ENCODE results near the gene USP11. TPM values are rescaled to one million over a fixed set of nuclear protein-coding genes. Genes with fewer than 3 reads are reported as not detected.

Gene USP11
- total RNA-seq, 1 experiment from 2014 or later: 62.0 TPM

- H3K79me2 ChIP-seq (ENCODE audit: insufficient read depth, low read length): peaks cover 65% of the 10 kb centered on the region
- ChIA-PET RAD21 (ENCODE audit: low non-redundant PET in 1 of 2, low total read pairs in 2 of 2, uncharacterized antibody in 2 of 2, unreplicated experiment in 2 of 2) (no interaction called here), CTCF (interaction anchor here (1.3 kb wide), 1 partner anchor 330 kb away, joined by 4 read pairs; no protein-coding TSS in a partner anchor), POLR2A (no interaction called here)
- ATAC-seq: peak; percentile 70
- H3K36me3 ChIP-seq (ENCODE audit: control insufficient read depth in 1 of 2, insufficient read depth in 2 of 2, low read length in 2 of 2): peaks cover 0 to 7% of the 10 kb centered on the region in 2 experiments; a peak in 2 of 4 replicates
- TF ChIP-seq CTCF (IDR thresholded peaks at IDR 0.05 in 2 of 3, conservative IDR thresholded peaks at IDR 0.05 in 1 of 3; ENCODE audit: borderline replicate concordance in 1 of 3, insufficient read depth in 1 of 3, low read depth in 2 of 3, low read length in 2 of 3) (peak in 2 of 3 experiments; percentile 51 to 61; a peak in 3 of 6 replicates), POLR2AphosphoS5 (IDR thresholded peaks at IDR 0.05; ENCODE audit: low read depth, low read length) (peak; percentile 89), POLR2A (IDR thresholded peaks at IDR 0.05; ENCODE audit: borderline replicate concordance, extremely low read depth, insufficient read depth, insufficient read length) (peak; percentile 62), SP1 (IDR thresholded peaks at IDR 0.05; ENCODE audit: low read depth) (no peak), YY1 (IDR thresholded peaks at IDR 0.05; ENCODE audit: extremely low read depth, insufficient replicate concordance, low read depth, low read length) (peak; percentile 92)
- H2AFZ ChIP-seq (ENCODE audit: low read depth, low read length, poor library complexity, severe bottlenecking): no peak within 1 kb of the TSS
- peaks cover 7 to 26% of the 10 kb centered on the region in 2 experiments; a peak in 3 of 4 replicates for H3K4me1 ChIP-seq (ENCODE audit: control insufficient read depth in 1 of 2, insufficient read depth in 2 of 2, low read length in 2 of 2)
- H4K20me1 ChIP-seq (ENCODE audit: insufficient read depth): no peaks in the 10 kb centered on the region
- H3K4me2 ChIP-seq (ENCODE audit: low read length): peak within 1 kb of the TSS; percentile 83
- H3K27me3 ChIP-seq (ENCODE audit: insufficient read depth, low read length): no peaks in the 10 kb centered on the region
- no TSS peak for BruUV-seq (replicated peaks)
- H3K9ac ChIP-seq (ENCODE audit: low read length): peak within 1 kb of the TSS; percentile 93
- peak within 1 kb of the TSS; percentile 83 for H3K27ac ChIP-seq (ENCODE audit: low read depth, low read length)
- intact Hi-C loops (cut with micrococcal nuclease): loop anchor here (1.0 to 10.0 kb wide), 7 partner anchors 119 to 834 kb away; partner anchors contain the start of gene ZNF41
- DNase-seq (ENCODE audit: low read depth, low spot score): peak; percentile 87
- no peaks in the 10 kb centered on the region for H3K9me2 ChIP-seq (ENCODE audit: insufficient read depth)
- no peaks in the 10 kb centered on the region for H3K9me3 ChIP-seq (ENCODE audit: control insufficient read depth in 1 of 2, insufficient read depth in 1 of 2, low read depth in 1 of 2, low read length in 2 of 2)
- H3K4me3 ChIP-seq (replicated peaks in 1 of 2; ENCODE audit: low read depth in 1 of 2, low read length in 2 of 2): peak within 1 kb of the TSS; percentile 75 to 77
Observed at GRCh38 chrX:47193475-47194193, 39.2 kb upstream of the USP11 start, which contains the start of gene UBA1. Gene UBA1, plus strand, starts transcription at chrX:47193829. Its CDS starts 4,974 bp downstream, at chrX:47198803.
